Endothelial cell of umbilical vein (primary cell): ENCODE measurements around the gene SNX5. TPM values are rescaled to one million over a fixed set of nuclear protein-coding genes. Genes with fewer than 3 reads are reported as not detected.

Source experiments
- BruUV-seq: library from RNA; stranded (reverse); fragments of 400-500 nt; replicated peaks from 2 replicates; lab custom pipeline; 2021; lab: Mats Ljungman, UMichigan
- CTCF ChIA-PET: fragments of 300-600, 350-600 bp; sonication (Branson Sonifier 250); formaldehyde crosslinking; loops from one replicate; lab custom pipeline; 2021; ENCODE audit warnings: antibody characterized with exemption, inconsistent platforms; lab: Charles Lee
- POLR2A ChIA-PET: fragments of 300-600, 350-600 bp; sonication (Branson Sonifier 250); formaldehyde crosslinking; loops from one replicate; lab custom pipeline; 2021; ENCODE audit warnings: antibody characterized with exemption, inconsistent platforms; lab: Charles Lee
- DNase-seq: peaks from one replicate; pipeline ENCODE4 v3.0.0-alpha.2; 2011; ENCODE audit warnings: low read depth, low spot score
- FAIRE-seq: peaks from 2 replicates; lab custom pipeline; 2011; peaks lifted over from hg19 to GRCh38; lab: Jason Lieb, UNC
- H2AFZ ChIP-seq: 2 replicates; pipeline ENCODE4 v1.6.0; 2012; ENCODE audit warnings: low read depth, low read length, control low read depth, inconsistent platforms
- H3K27ac ChIP-seq: 2 replicates; pipeline ENCODE4 v1.5.1; 2011; ENCODE audit warnings: low read depth, mild to moderate bottlenecking, control low read depth, low read length, moderate library complexity; ENCODE audit not compliant: insufficient read depth
- H3K27me3 ChIP-seq, 2 experiments: 2 replicates each; pipeline versions ENCODE4 v1.6.0 to v1.6.1; 2011; ENCODE audit warnings: low read length in 2 of 2, mixed read lengths in 1 of 2; ENCODE audit not compliant: control insufficient read depth in 2 of 2, insufficient read depth in 2 of 2
- H3K36me3 ChIP-seq, 2 experiments: 2 replicates in 1 of 2; 3 replicates in 1 of 2; pipeline ENCODE4 v1.5.1; 2011; ENCODE audit warnings: low read length in 2 of 2, mild to moderate bottlenecking in 1 of 2, moderate library complexity in 1 of 2; ENCODE audit not compliant: control insufficient read depth in 2 of 2, insufficient read depth in 2 of 2; ENCODE audit errors: extremely low read depth in 1 of 2
- H3K4me1 ChIP-seq: 3 replicates; pipeline ENCODE4 v1.5.1; 2011; ENCODE audit warnings: mild to moderate bottlenecking, low read length; ENCODE audit not compliant: control insufficient read depth, insufficient read depth; ENCODE audit errors: extremely low read depth
- H3K4me2 ChIP-seq: 2 replicates; pipeline ENCODE4 v1.6.1; 2011; ENCODE audit warnings: low read length, control low read depth, mixed read lengths; ENCODE audit not compliant: insufficient read depth
- H3K4me3 ChIP-seq, 3 experiments: fragments of 200-600 bp in 1 of 3; sonication (generic), shearing (Covaris generic) in 1 of 3; replicated peaks in 1 of 3; 2 replicates each; pipeline ENCODE4 v1.5.1; 2011 to 2016; ENCODE audit warnings: control low read depth in 3 of 3, low read length in 3 of 3, mild to moderate bottlenecking in 2 of 3, inconsistent platforms in 1 of 3, low read depth in 1 of 3, moderate library complexity in 1 of 3; ENCODE audit not compliant: insufficient read depth in 1 of 3
- H3K79me2 ChIP-seq: 2 replicates; pipeline ENCODE4 v1.6.0; 2012; ENCODE audit warnings: low read length, inconsistent platforms; ENCODE audit not compliant: control insufficient read depth, insufficient read depth
- H3K9ac ChIP-seq: replicated peaks from 2 replicates; pipeline ENCODE3; 2011; ENCODE audit warnings: low read length, control low read depth; ENCODE audit not compliant: insufficient read depth; ENCODE audit errors: extremely low read depth
- H3K9me1 ChIP-seq: replicated peaks from 3 replicates; pipeline ENCODE4 v1.6.0; 2011; ENCODE audit warnings: mild to moderate bottlenecking, low read length; ENCODE audit not compliant: control insufficient read depth, insufficient read depth; ENCODE audit errors: extremely low read depth
- H3K9me3 ChIP-seq: replicated peaks from 2 replicates; pipeline ENCODE4 v1.5.1; 2012; ENCODE audit warnings: low read length, inconsistent platforms; ENCODE audit not compliant: control insufficient read depth, insufficient read depth
- H4K20me1 ChIP-seq: replicated peaks from 2 replicates; pipeline ENCODE3; 2011; ENCODE audit warnings: mild to moderate bottlenecking, low read length; ENCODE audit not compliant: control insufficient read depth, insufficient read depth; ENCODE audit errors: extremely low read depth
- FOS ChIP-seq: IDR thresholded peaks from 2 replicates; pipeline ENCODE4 v1.6.1; 2011; ENCODE audit warnings: mild to moderate bottlenecking, low read length, moderate library complexity, borderline replicate concordance; ENCODE audit not compliant: insufficient read depth
- GATA2 ChIP-seq: IDR thresholded peaks from 2 replicates; pipeline ENCODE4 v1.7.0; 2011; ENCODE audit warnings: low read depth, mild to moderate bottlenecking, moderate library complexity, mixed read lengths, low read length; ENCODE audit not compliant: insufficient read length, insufficient read depth
- JUN ChIP-seq: IDR thresholded peaks from 2 replicates; pipeline ENCODE4 v1.6.1; 2011; ENCODE audit warnings: borderline replicate concordance, low read depth; ENCODE audit not compliant: insufficient read length, insufficient read depth
- MYC ChIP-seq: IDR thresholded peaks from one replicate; pipeline ENCODE4 v1.6.1; 2011; ENCODE audit warnings: mild to moderate bottlenecking, low read depth, low read length
- POLR2A ChIP-seq: IDR thresholded peaks from 2 replicates; pipeline ENCODE4 v1.6.1; 2012; ENCODE audit warnings: low read depth, mild to moderate bottlenecking, control low read depth, low read length
- POLR2AphosphoS5 ChIP-seq: IDR thresholded peaks from 2 replicates; pipeline ENCODE4 v1.6.1; 2012; ENCODE audit warnings: low read depth, mild to moderate bottlenecking, control low read depth, low read length, moderate library complexity; ENCODE audit not compliant: insufficient read depth
- dilution Hi-C: fragments of 300-500 bp; cut with MboI; formaldehyde crosslinking; loops from one replicate; pipeline ENCODE4 v1.15.0; 2019; ENCODE audit warnings: low sequenced_read_pairs; ENCODE audit not compliant: extremely low pct_ligation_motif_present
- intact Hi-C: fragments of 100-400 bp; cut with micrococcal nuclease; formaldehyde crosslinking; loops from one replicate; pipeline ENCODE4 v1.10.0; 2022
- polyA plus RNA-seq, 4 experiments: library from polyadenylated mRNA; depleted of rRNA in 3 of 4; stranded (reverse) in 3 of 4; unstranded in 1 of 4; fragments of >200 nt; gene quantifications; 2 replicates each; pipeline versions ENCODE4 v1.2.1 to v1.2.3, GENCODE V29; 2011 to 2012; ENCODE audit warnings: missing spikeins in 1 of 4
- total RNA-seq: library from RNA; stranded (reverse); gene quantifications from 2 replicates; pipeline ENCODE4 v1.2.3, GENCODE V29; 2021
- TF ChIP-seq, protein P1 (sequence below), 2 donors: IDR thresholded peaks; 1 replicate in 1 of 2; 2 replicates in 1 of 2; pipeline ENCODE4 v1.5.1; 2011; ENCODE audit warnings: low read length in 2 of 2, mild to moderate bottlenecking in 2 of 2, moderate library complexity in 2 of 2, control low read depth in 1 of 2, inconsistent platforms in 1 of 2, low read depth in 1 of 2; ENCODE audit not compliant: insufficient read depth in 1 of 2; ENCODE audit errors: extremely low read depth in 1 of 2
- TF ChIP-seq, protein P2 (sequence below): IDR thresholded peaks from 2 replicates; pipeline ENCODE4 v1.6.1; 2011; ENCODE audit not compliant: insufficient read depth, insufficient read length

Gene SNX5
- total and polyA plus RNA-seq, 2 donors (not counting 3 experiments of a cell fraction or from before 2014, with no cell fraction given): 76.2 to 121 TPM

DNA sequence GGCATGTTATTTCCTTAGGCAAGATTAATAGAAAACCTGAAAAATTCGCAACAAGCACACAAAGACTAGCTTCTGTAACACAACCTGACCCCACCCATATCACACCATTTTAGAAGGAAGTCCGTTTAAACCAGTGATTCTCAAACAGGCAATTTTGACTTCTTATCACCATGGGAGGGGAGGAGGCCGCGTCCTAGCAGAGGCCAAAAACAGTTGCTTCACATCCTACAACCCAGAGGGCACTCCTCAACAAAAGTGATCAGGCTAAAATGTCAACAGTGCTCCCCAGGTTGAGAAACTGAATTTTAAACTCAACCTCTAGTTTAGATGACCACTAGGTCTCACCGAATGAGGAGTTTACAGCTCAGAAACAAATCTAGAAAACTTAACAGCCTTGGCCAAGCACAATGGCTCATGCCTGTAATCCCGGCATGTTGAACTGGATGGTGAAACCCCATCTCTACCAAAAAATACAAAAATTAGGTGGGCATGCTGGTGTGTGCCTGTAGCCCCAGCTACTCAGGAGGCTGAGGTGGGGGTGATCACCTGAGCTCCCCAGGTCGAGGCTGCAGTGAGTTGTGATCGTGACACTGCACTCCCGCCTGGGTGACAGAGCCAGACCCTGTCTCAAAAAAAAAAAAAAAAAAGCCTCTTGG lies 3.4 kb downstream of the SNX5 start:
- H3K4me2 ChIP-seq: peak overlapping the region; percentile 97
- no peak for DNase-seq
- POLR2A ChIA-PET: interaction anchor here (1.0 kb wide), 1 partner anchor 283 kb away, joined by 3 read pairs; the partner anchor contains the start of gene RRBP1
- no peak for FAIRE-seq
- peaks cover 87% of the 10 kb centered on the region for H3K79me2 ChIP-seq
- CTCF ChIA-PET: interaction anchor here (0.7 to 7.7 kb wide), 8 partner anchors 8 to 460 kb away, joined by 3 to 104 read pairs (median 6); no protein-coding TSS in a partner anchor
- TF ChIP-seq POLR2AphosphoS5: no peak
- TF ChIP-seq GATA2: no peak
- TF ChIP-seq, protein P1, sequence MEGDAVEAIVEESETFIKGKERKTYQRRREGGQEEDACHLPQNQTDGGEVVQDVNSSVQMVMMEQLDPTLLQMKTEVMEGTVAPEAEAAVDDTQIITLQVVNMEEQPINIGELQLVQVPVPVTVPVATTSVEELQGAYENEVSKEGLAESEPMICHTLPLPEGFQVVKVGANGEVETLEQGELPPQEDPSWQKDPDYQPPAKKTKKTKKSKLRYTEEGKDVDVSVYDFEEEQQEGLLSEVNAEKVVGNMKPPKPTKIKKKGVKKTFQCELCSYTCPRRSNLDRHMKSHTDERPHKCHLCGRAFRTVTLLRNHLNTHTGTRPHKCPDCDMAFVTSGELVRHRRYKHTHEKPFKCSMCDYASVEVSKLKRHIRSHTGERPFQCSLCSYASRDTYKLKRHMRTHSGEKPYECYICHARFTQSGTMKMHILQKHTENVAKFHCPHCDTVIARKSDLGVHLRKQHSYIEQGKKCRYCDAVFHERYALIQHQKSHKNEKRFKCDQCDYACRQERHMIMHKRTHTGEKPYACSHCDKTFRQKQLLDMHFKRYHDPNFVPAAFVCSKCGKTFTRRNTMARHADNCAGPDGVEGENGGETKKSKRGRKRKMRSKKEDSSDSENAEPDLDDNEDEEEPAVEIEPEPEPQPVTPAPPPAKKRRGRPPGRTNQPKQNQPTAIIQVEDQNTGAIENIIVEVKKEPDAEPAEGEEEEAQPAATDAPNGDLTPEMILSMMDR (IDR thresholded peaks at IDR 0.05; ENCODE audit: extremely low read depth in 1 of 2, insufficient read depth in 1 of 2, low read depth in 1 of 2, low read length in 2 of 2): no peak
- TF ChIP-seq, protein P2, sequence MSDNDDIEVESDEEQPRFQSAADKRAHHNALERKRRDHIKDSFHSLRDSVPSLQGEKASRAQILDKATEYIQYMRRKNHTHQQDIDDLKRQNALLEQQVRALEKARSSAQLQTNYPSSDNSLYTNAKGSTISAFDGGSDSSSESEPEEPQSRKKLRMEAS: no peak
- TF ChIP-seq MYC: no peak
- TF ChIP-seq JUN: no peak
- no peak for TF ChIP-seq FOS
- TF ChIP-seq POLR2A: no peak
- no peaks in the 10 kb centered on the region for H3K36me3 ChIP-seq
- H3K9me3 ChIP-seq: no peaks in the 10 kb centered on the region
- no peak overlapping the region for H2AFZ ChIP-seq
- intact Hi-C loops (loop anchor here (10.0 kb wide), 1 partner anchor 170 kb away; the partner anchor contains the start of genes KAT14 and PET117), dilution Hi-C loops (no loop called here)
- H4K20me1 ChIP-seq: peaks cover 12% of the 10 kb centered on the region
- peak overlapping the region; percentile 15 for H3K27ac ChIP-seq
- H3K27me3 ChIP-seq: no peaks in the 10 kb centered on the region
- no peak overlapping the region for H3K9ac ChIP-seq
- BruUV-seq: no TSS peak
- H3K9me1 ChIP-seq: no peaks in the 10 kb centered on the region
- peak overlapping the region in 1 of 3 experiments; percentile 97 for H3K4me3 ChIP-seq
- H3K4me1 ChIP-seq: peaks cover 58% of the 10 kb centered on the region
